Endothelial cell of umbilical vein (primary cell): Measurements from ENCODE around the gene DMBX1. TPM values are rescaled to one million over a fixed set of nuclear protein-coding genes. Genes with fewer than 3 reads are reported as not detected.

Source experiments
- BruUV-seq: library from RNA; stranded (reverse); fragments of 400-500 nt; replicated peaks from 2 replicates; lab custom pipeline; 2021; lab: Mats Ljungman, UMichigan
- CTCF ChIA-PET: fragments of 300-600, 350-600 bp; sonication (Branson Sonifier 250); formaldehyde crosslinking; loops from one replicate; lab custom pipeline; 2021; ENCODE audit warnings: antibody characterized with exemption, inconsistent platforms; lab: Charles Lee
- POLR2A ChIA-PET: fragments of 300-600, 350-600 bp; sonication (Branson Sonifier 250); formaldehyde crosslinking; loops from one replicate; lab custom pipeline; 2021; ENCODE audit warnings: antibody characterized with exemption, inconsistent platforms; lab: Charles Lee
- DNase-seq: peaks from one replicate; pipeline ENCODE4 v3.0.0-alpha.2; 2011; ENCODE audit warnings: low read depth, low spot score
- FAIRE-seq: peaks from 2 replicates; lab custom pipeline; 2011; peaks lifted over from hg19 to GRCh38; lab: Jason Lieb, UNC
- H2AFZ ChIP-seq: 2 replicates; pipeline ENCODE4 v1.6.0; 2012; ENCODE audit warnings: low read depth, low read length, control low read depth, inconsistent platforms
- H3K27ac ChIP-seq: 2 replicates; pipeline ENCODE4 v1.5.1; 2011; ENCODE audit warnings: low read depth, mild to moderate bottlenecking, control low read depth, low read length, moderate library complexity; ENCODE audit not compliant: insufficient read depth
- H3K27me3 ChIP-seq, 2 experiments: 2 replicates each; pipeline versions ENCODE4 v1.6.0 to v1.6.1; 2011; ENCODE audit warnings: low read length in 2 of 2, mixed read lengths in 1 of 2; ENCODE audit not compliant: control insufficient read depth in 2 of 2, insufficient read depth in 2 of 2
- H3K36me3 ChIP-seq, 2 experiments: 2 replicates in 1 of 2; 3 replicates in 1 of 2; pipeline ENCODE4 v1.5.1; 2011; ENCODE audit warnings: low read length in 2 of 2, mild to moderate bottlenecking in 1 of 2, moderate library complexity in 1 of 2; ENCODE audit not compliant: control insufficient read depth in 2 of 2, insufficient read depth in 2 of 2; ENCODE audit errors: extremely low read depth in 1 of 2
- H3K4me1 ChIP-seq: 3 replicates; pipeline ENCODE4 v1.5.1; 2011; ENCODE audit warnings: mild to moderate bottlenecking, low read length; ENCODE audit not compliant: control insufficient read depth, insufficient read depth; ENCODE audit errors: extremely low read depth
- H3K4me2 ChIP-seq: 2 replicates; pipeline ENCODE4 v1.6.1; 2011; ENCODE audit warnings: low read length, control low read depth, mixed read lengths; ENCODE audit not compliant: insufficient read depth
- H3K4me3 ChIP-seq, 3 experiments: fragments of 200-600 bp in 1 of 3; sonication (generic), shearing (Covaris generic) in 1 of 3; replicated peaks in 1 of 3; 2 replicates each; pipeline ENCODE4 v1.5.1; 2011 to 2016; ENCODE audit warnings: control low read depth in 3 of 3, low read length in 3 of 3, mild to moderate bottlenecking in 2 of 3, inconsistent platforms in 1 of 3, low read depth in 1 of 3, moderate library complexity in 1 of 3; ENCODE audit not compliant: insufficient read depth in 1 of 3
- H3K79me2 ChIP-seq: 2 replicates; pipeline ENCODE4 v1.6.0; 2012; ENCODE audit warnings: low read length, inconsistent platforms; ENCODE audit not compliant: control insufficient read depth, insufficient read depth
- H3K9ac ChIP-seq: replicated peaks from 2 replicates; pipeline ENCODE3; 2011; ENCODE audit warnings: low read length, control low read depth; ENCODE audit not compliant: insufficient read depth; ENCODE audit errors: extremely low read depth
- H3K9me1 ChIP-seq: replicated peaks from 3 replicates; pipeline ENCODE4 v1.6.0; 2011; ENCODE audit warnings: mild to moderate bottlenecking, low read length; ENCODE audit not compliant: control insufficient read depth, insufficient read depth; ENCODE audit errors: extremely low read depth
- H3K9me3 ChIP-seq: replicated peaks from 2 replicates; pipeline ENCODE4 v1.5.1; 2012; ENCODE audit warnings: low read length, inconsistent platforms; ENCODE audit not compliant: control insufficient read depth, insufficient read depth
- H4K20me1 ChIP-seq: replicated peaks from 2 replicates; pipeline ENCODE3; 2011; ENCODE audit warnings: mild to moderate bottlenecking, low read length; ENCODE audit not compliant: control insufficient read depth, insufficient read depth; ENCODE audit errors: extremely low read depth
- CTCF ChIP-seq, 2 donors: IDR thresholded peaks; 1 replicate in 1 of 2; 2 replicates in 1 of 2; pipeline ENCODE4 v1.5.1; 2011; ENCODE audit warnings: low read length in 2 of 2, mild to moderate bottlenecking in 2 of 2, moderate library complexity in 2 of 2, control low read depth in 1 of 2, inconsistent platforms in 1 of 2, low read depth in 1 of 2; ENCODE audit not compliant: insufficient read depth in 1 of 2; ENCODE audit errors: extremely low read depth in 1 of 2
- EZH2 ChIP-seq: IDR thresholded peaks from 2 replicates; pipeline ENCODE4 v1.6.1; 2012; ENCODE audit warnings: borderline replicate concordance, low read depth, mild to moderate bottlenecking, moderate library complexity, low read length, inconsistent platforms; ENCODE audit not compliant: severe bottlenecking
- FOS ChIP-seq: IDR thresholded peaks from 2 replicates; pipeline ENCODE4 v1.6.1; 2011; ENCODE audit warnings: mild to moderate bottlenecking, low read length, moderate library complexity, borderline replicate concordance; ENCODE audit not compliant: insufficient read depth
- GATA2 ChIP-seq: IDR thresholded peaks from 2 replicates; pipeline ENCODE4 v1.7.0; 2011; ENCODE audit warnings: low read depth, mild to moderate bottlenecking, moderate library complexity, mixed read lengths, low read length; ENCODE audit not compliant: insufficient read length, insufficient read depth
- JUN ChIP-seq: IDR thresholded peaks from 2 replicates; pipeline ENCODE4 v1.6.1; 2011; ENCODE audit warnings: borderline replicate concordance, low read depth; ENCODE audit not compliant: insufficient read length, insufficient read depth
- MAX ChIP-seq: IDR thresholded peaks from 2 replicates; pipeline ENCODE4 v1.6.1; 2011; ENCODE audit not compliant: insufficient read depth, insufficient read length
- MYC ChIP-seq: IDR thresholded peaks from one replicate; pipeline ENCODE4 v1.6.1; 2011; ENCODE audit warnings: mild to moderate bottlenecking, low read depth, low read length
- POLR2A ChIP-seq: IDR thresholded peaks from 2 replicates; pipeline ENCODE4 v1.6.1; 2012; ENCODE audit warnings: low read depth, mild to moderate bottlenecking, control low read depth, low read length
- POLR2AphosphoS5 ChIP-seq: IDR thresholded peaks from 2 replicates; pipeline ENCODE4 v1.6.1; 2012; ENCODE audit warnings: low read depth, mild to moderate bottlenecking, control low read depth, low read length, moderate library complexity; ENCODE audit not compliant: insufficient read depth
- dilution Hi-C: fragments of 300-500 bp; cut with MboI; formaldehyde crosslinking; loops from one replicate; pipeline ENCODE4 v1.15.0; 2019; ENCODE audit warnings: low sequenced_read_pairs; ENCODE audit not compliant: extremely low pct_ligation_motif_present
- intact Hi-C: fragments of 100-400 bp; cut with micrococcal nuclease; formaldehyde crosslinking; loops from one replicate; pipeline ENCODE4 v1.10.0; 2022
- polyA plus RNA-seq, 4 experiments: library from polyadenylated mRNA; depleted of rRNA in 3 of 4; stranded (reverse) in 3 of 4; unstranded in 1 of 4; fragments of >200 nt; gene quantifications; 2 replicates each; pipeline versions ENCODE4 v1.2.1 to v1.2.3, GENCODE V29; 2011 to 2012; ENCODE audit warnings: missing spikeins in 1 of 4
- total RNA-seq: library from RNA; stranded (reverse); gene quantifications from 2 replicates; pipeline ENCODE4 v1.2.3, GENCODE V29; 2021

Gene DMBX1
- total and polyA plus RNA-seq, 2 donors (not counting 3 experiments of a cell fraction or from before 2014, with no cell fraction given), result not detected

GRCh38 chr1:46488343-46489168 is 1.1 kb upstream of the DMBX1 start:
- dilution Hi-C loops (no loop called here), intact Hi-C loops (no loop called here)
- Histone ChIP-seq H3K4me1 (no peaks in the 10 kb centered on the region), H3K27me3 (peaks cover 84 to 93% of the 10 kb centered on the region in 2 experiments), H3K9ac (no peak overlapping the region), H3K27ac (no peak overlapping the region), H3K9me1 (no peaks in the 10 kb centered on the region), H4K20me1 (no peaks in the 10 kb centered on the region), H3K4me3 (no peak overlapping the region), H2AFZ (no peak overlapping the region), H3K79me2 (no peaks in the 10 kb centered on the region), H3K9me3 (no peaks in the 10 kb centered on the region), H3K4me2 (no peak overlapping the region), H3K36me3 (no peaks in the 10 kb centered on the region)
- BruUV-seq, result no TSS peak
- CTCF ChIA-PET, result interaction anchor here (1.1 to 1.7 kb wide), 7 partner anchors 9 to 44 kb away, joined by 3 to 10 read pairs (median 4); no protein-coding TSS in a partner anchor
- no peak for FAIRE-seq
- DNase-seq, result no peak
- TF ChIP-seq CTCF (IDR thresholded peaks at IDR 0.05; ENCODE audit: extremely low read depth in 1 of 2, insufficient read depth in 1 of 2, low read depth in 1 of 2, low read length in 2 of 2) (no peak), MAX (no peak), GATA2 (no peak), MYC (no peak), FOS (no peak), POLR2A (no peak), JUN (no peak), EZH2 (no peak), POLR2AphosphoS5 (no peak)
- POLR2A ChIA-PET, result no interaction called here
